Stomach smooth muscle (tissue), 2 donors: ENCODE data around the gene RIPPLY3.
A peak's percentile ranks its signal among the peaks of the same experiment; 100 is the strongest.

Experiments used
- H3K27ac ChIP-seq: one replicate; pipeline ENCODE4 v1.7.0; 2013; ENCODE audit warnings: mild to moderate bottlenecking, low read length, inconsistent platforms
- H3K27me3 ChIP-seq, 2 donors: one replicate each; pipeline ENCODE4 v1.7.0; 2013; ENCODE audit warnings: low read length in 2 of 2; ENCODE audit not compliant: insufficient read depth in 2 of 2, control insufficient read depth in 1 of 2
- H3K36me3 ChIP-seq, 2 donors: one replicate each; pipeline ENCODE4 v1.7.0; 2013; ENCODE audit warnings: low read length in 2 of 2; ENCODE audit not compliant: control insufficient read depth in 2 of 2, insufficient read depth in 2 of 2
- H3K4me1 ChIP-seq: one replicate; pipeline ENCODE4 v1.7.0; 2013; ENCODE audit warnings: low read length; ENCODE audit not compliant: control insufficient read depth, insufficient read depth
- H3K4me3 ChIP-seq, 2 donors: one replicate each; pipeline ENCODE4 v1.7.0; 2013; ENCODE audit warnings: low read length in 2 of 2
- H3K9ac ChIP-seq, 2 donors: one replicate each; pipeline ENCODE4 v1.7.0; 2013; ENCODE audit warnings: low read length in 2 of 2, mild to moderate bottlenecking in 1 of 2
- H3K9me3 ChIP-seq, 2 donors: one replicate each; pipeline ENCODE4 v1.7.0; 2013; ENCODE audit warnings: low read length in 2 of 2; ENCODE audit not compliant: control insufficient read depth in 2 of 2
- donor health status: healthy.
- donor health status: Pancreatic carcinoma.

Gene RIPPLY3

GRCh38 chr21:37006486-37007291 is at the start of gene RIPPLY3:
RIPPLY3 (plus strand) TSS chr21:37006702; CDS start chr21:37006773, 71 bp downstream.
- Histone ChIP-seq H3K9ac (no peak within 1 kb of the TSS), H3K27ac (no peak within 1 kb of the TSS), H3K4me1 (peaks cover 16% of the 10 kb centered on the region), H3K4me3 (peak within 1 kb of the TSS; percentile 1 to 54), H3K36me3 (no peaks in the 10 kb centered on the region), H3K9me3 (no peaks in the 10 kb centered on the region), H3K27me3 (peaks cover 27 to 55% of the 10 kb centered on the region in 2 donors)

GRCh38 chr21:36959020-36959835 is 47.3 kb upstream of the RIPPLY3 start:
- H3K4me3 ChIP-seq = no peak overlapping the region
- peaks cover 6 to 12% of the 10 kb centered on the region in 2 donors for H3K36me3 ChIP-seq
- no peaks in the 10 kb centered on the region for H3K27me3 ChIP-seq
- no peak overlapping the region for H3K9ac ChIP-seq
- H3K9me3 ChIP-seq = no peaks in the 10 kb centered on the region
- H3K4me1 ChIP-seq = no peaks in the 10 kb centered on the region
- no peak overlapping the region for H3K27ac ChIP-seq

GRCh38 chr21:36960676-36961284 is 45.7 kb upstream of the RIPPLY3 start:
- H3K36me3 ChIP-seq = peaks cover 6 to 12% of the 10 kb centered on the region in 2 donors
- H3K9ac ChIP-seq = no peak overlapping the region
- no peaks in the 10 kb centered on the region for H3K27me3 ChIP-seq
- no peak overlapping the region for H3K27ac ChIP-seq
- no peak overlapping the region for H3K4me3 ChIP-seq
- H3K4me1 ChIP-seq = peaks cover 4% of the 10 kb centered on the region
- no peaks in the 10 kb centered on the region for H3K9me3 ChIP-seq

GRCh38 chr21:36962098-36962780 is 44.3 kb upstream of the RIPPLY3 start:
- Histone ChIP-seq H3K4me3 (no peak overlapping the region), H3K27me3 (no peaks in the 10 kb centered on the region), H3K4me1 (peaks cover 7% of the 10 kb centered on the region)

GRCh38 chr21:36964398-36964797 is 42.1 kb upstream of the RIPPLY3 start:
- H3K9ac ChIP-seq = no peak overlapping the region
- no peaks in the 10 kb centered on the region for H3K9me3 ChIP-seq
- peaks cover 8% of the 10 kb centered on the region for H3K4me1 ChIP-seq
- no peak overlapping the region for H3K27ac ChIP-seq
- peaks cover 6 to 11% of the 10 kb centered on the region in 2 donors for H3K36me3 ChIP-seq
- H3K27me3 ChIP-seq = no peaks in the 10 kb centered on the region
- H3K4me3 ChIP-seq = no peak overlapping the region

More at GRCh38 chr21:36962098-36962780, 44.3 kb upstream of the RIPPLY3 start:
- no peaks in the 10 kb centered on the region for H3K9me3 ChIP-seq
- H3K9ac ChIP-seq = no peak overlapping the region
- H3K27ac ChIP-seq = no peak overlapping the region
- peaks cover 6 to 9% of the 10 kb centered on the region in 2 donors for H3K36me3 ChIP-seq

- H3K27ac ChIP-seq = no peak overlapping the region
These were observed 41.4 kb upstream of the RIPPLY3 start for GRCh38 chr21:36964827-36965719.

GRCh38 chr21:36965720-36966065 is 40.8 kb upstream of the RIPPLY3 start:
- peak overlapping the region; percentile 67 to 84 for H3K9ac ChIP-seq

More at GRCh38 chr21:36964827-36965719, 41.4 kb upstream of the RIPPLY3 start:
- Histone ChIP-seq H3K4me3 (peak overlapping the region in 1 of 2 donors; percentile 60), H3K9me3 (no peaks in the 10 kb centered on the region), H3K4me1 (peaks cover 8% of the 10 kb centered on the region), H3K27me3 (no peaks in the 10 kb centered on the region), H3K9ac (no peak overlapping the region), H3K36me3 (peaks cover 5 to 11% of the 10 kb centered on the region in 2 donors)

GRCh38 chr21:36966066-36966820 is 40.3 kb upstream of the RIPPLY3 start, which contains the start of gene HLCS:
HLCS (minus strand) TSS chr21:36966669; CDS start chr21:36966638, 31 bp downstream.
- Histone ChIP-seq H3K27me3 (no peaks in the 10 kb centered on the region), H3K9me3 (no peaks in the 10 kb centered on the region), H3K9ac (peak within 1 kb of the TSS; percentile 67 to 84), H3K36me3 (peaks cover under 1 to 3% of the 10 kb centered on the region in 2 donors), H3K4me1 (peaks cover 8% of the 10 kb centered on the region), H3K4me3 (peak within 1 kb of the TSS; percentile 60 to 79), H3K27ac (peak within 1 kb of the TSS; percentile 49)

More at GRCh38 chr21:36965720-36966065, 40.8 kb upstream of the RIPPLY3 start:
- peaks cover 3 to 8% of the 10 kb centered on the region in 2 donors for H3K36me3 ChIP-seq
- peak overlapping the region; percentile 60 to 79 for H3K4me3 ChIP-seq
- H3K27ac ChIP-seq = no peak overlapping the region
- H3K4me1 ChIP-seq = peaks cover 8% of the 10 kb centered on the region
- no peaks in the 10 kb centered on the region for H3K27me3 ChIP-seq
- H3K9me3 ChIP-seq = no peaks in the 10 kb centered on the region
